Measurements from ENCODE around the gene CXADR. TPM values are rescaled to one million over a fixed set of nuclear protein-coding genes. Genes with fewer than 3 reads are reported as not detected.

CXADR gene
- total and polyA plus RNA-seq, 9 of the 15 experiments (the other 6 are each of a cell fraction or from before 2014, with no cell fraction given), result 0.01 to 0.41 (median 0.14) TPM

GRCh38 chr21:17612565-17613241 lies 99.9 kb downstream of the CXADR start, which contains the start of gene BTG3 (continued):
- TF ChIP-seq CHD4 (IDR thresholded peaks at IDR 0.05; ENCODE audit: insufficient read depth, insufficient replicate concordance, low read depth, low read length, poor library complexity, severe bottlenecking) (peak; percentile 81), PTTG1 (tag; IDR thresholded peaks at IDR 0.05; ENCODE audit: low read depth) (no peak), ZBTB5 (IDR thresholded peaks at IDR 0.05) (no peak), PCBP1 (IDR thresholded peaks at IDR 0.05; ENCODE audit: low read depth, low read length, poor library complexity, severe bottlenecking) (peak; percentile 22), HES1 (IDR thresholded peaks at IDR 0.05; ENCODE audit: low read depth) (no peak), FOS (IDR thresholded peaks at IDR 0.05; ENCODE audit: extremely low read depth, insufficient read length) (no peak), MAZ (CRISPR knock-in tag; conservative IDR thresholded peaks at IDR 0.05 in 1 of 2, IDR thresholded peaks at IDR 0.05 in 1 of 2) (peak; percentile 50 to 84), YY1 (IDR thresholded peaks at IDR 0.05; ENCODE audit: borderline replicate concordance in 1 of 3, control insufficient read depth in 1 of 3, extremely low read depth in 1 of 3, insufficient read depth in 3 of 3, insufficient read length in 1 of 3, insufficient replicate concordance in 2 of 3, low read depth in 1 of 3, low read length in 2 of 3) (no peak), E2F6 (IDR thresholded peaks at IDR 0.05; ENCODE audit: borderline replicate concordance in 1 of 2, extremely low read depth in 1 of 2, insufficient read depth in 1 of 2, insufficient read length in 1 of 2, low read depth in 1 of 2, low read length in 1 of 2, poor library complexity in 1 of 2, severe bottlenecking in 1 of 2) (peak; percentile 80 to 94), RERE (CRISPR knock-in tag; IDR thresholded peaks at IDR 0.05; ENCODE audit: borderline replicate concordance) (no peak), TBP (optimal IDR thresholded peaks at IDR 0.05; ENCODE audit: low read depth, low read length) (peak; percentile 94), CREB3L1 (IDR thresholded peaks at IDR 0.05; ENCODE audit: borderline replicate concordance, low read depth) (no peak), ZNF3 (CRISPR knock-in tag; IDR thresholded peaks at IDR 0.05) (no peak)

All from K562 (cell line).